A549 (cell line): ENCODE data around the gene SLC48A1.

ENCODE experiments used
- CTCF ChIP-seq: fragments of >200 bp; sonication (Bioruptor Twin); formaldehyde crosslinking; IDR thresholded peaks from 3 replicates; pipeline ENCODE4 v1.5.1; 2016
- FOSB ChIP-seq: fragments of 250-450 bp; sonication (Bioruptor Pico); IDR thresholded peaks from 2 replicates; pipeline ENCODE4 v1.5.0; 2020; ENCODE audit warnings: mild to moderate bottlenecking, moderate library complexity
- NPAS2 ChIP-seq: fragments of 250-450 bp; sonication (Bioruptor Pico); IDR thresholded peaks from 2 replicates; pipeline ENCODE4 v1.8.0; 2022; ENCODE audit warnings: mild to moderate bottlenecking, moderate library complexity, borderline replicate concordance
- POLR2A ChIP-seq: IDR thresholded peaks from 2 replicates; pipeline ENCODE4 v1.6.1; 2012; ENCODE audit warnings: mild to moderate bottlenecking, low read length

- no peak for TF ChIP-seq NPAS2 (CRISPR knock-in tag)
- TF ChIP-seq CTCF, result no peak
- no peak for TF ChIP-seq FOSB (CRISPR knock-in tag)
- no peak for TF ChIP-seq POLR2A
Observed at GRCh38 chr12:47735649-47736048, 37.4 kb upstream of the SLC48A1 start.
